GM12874 (cell line): Measurements from ENCODE around the gene TMCC1.

ENCODE experiments used
- CTCF ChIP-seq: IDR thresholded peaks from 2 replicates; pipeline ENCODE4 v1.5.1; 2011; ENCODE audit warnings: low read depth, mild to moderate bottlenecking, control low read depth, low read length, moderate library complexity; ENCODE audit not compliant: insufficient read depth

Gene TMCC1

GRCh38 chr3:129890891-129891290 lies 2.6 kb downstream of the TMCC1 start:
- TF ChIP-seq CTCF, result no peak

- TF ChIP-seq CTCF, result no peak
These were observed 3.4 kb downstream of the TMCC1 start for GRCh38 chr3:129890125-129890524.

- no peak for TF ChIP-seq CTCF
These were observed 4.7 kb downstream of the TMCC1 start for GRCh38 chr3:129888771-129889170.

GRCh38 chr3:129881261-129881660 lies 12.2 kb downstream of the TMCC1 start:
- no peak for TF ChIP-seq CTCF

- no peak for TF ChIP-seq CTCF
These were observed 15.2 kb downstream of the TMCC1 start for GRCh38 chr3:129878355-129878754.

GRCh38 chr3:129868912-129869311 lies 24.6 kb downstream of the TMCC1 start:
- TF ChIP-seq CTCF, result no peak

- no peak for TF ChIP-seq CTCF
These were observed 25.9 kb downstream of the TMCC1 start for GRCh38 chr3:129867506-129868124.
